Measurements from ENCODE around the gene PRDM10. TPM values are rescaled to one million over a fixed set of nuclear protein-coding genes. Genes with fewer than 3 reads are reported as not detected.

The PRDM10 gene
- total RNA-seq, 2 experiments from 2014 or later, result 14.3 to 15.9 TPM

DNA sequence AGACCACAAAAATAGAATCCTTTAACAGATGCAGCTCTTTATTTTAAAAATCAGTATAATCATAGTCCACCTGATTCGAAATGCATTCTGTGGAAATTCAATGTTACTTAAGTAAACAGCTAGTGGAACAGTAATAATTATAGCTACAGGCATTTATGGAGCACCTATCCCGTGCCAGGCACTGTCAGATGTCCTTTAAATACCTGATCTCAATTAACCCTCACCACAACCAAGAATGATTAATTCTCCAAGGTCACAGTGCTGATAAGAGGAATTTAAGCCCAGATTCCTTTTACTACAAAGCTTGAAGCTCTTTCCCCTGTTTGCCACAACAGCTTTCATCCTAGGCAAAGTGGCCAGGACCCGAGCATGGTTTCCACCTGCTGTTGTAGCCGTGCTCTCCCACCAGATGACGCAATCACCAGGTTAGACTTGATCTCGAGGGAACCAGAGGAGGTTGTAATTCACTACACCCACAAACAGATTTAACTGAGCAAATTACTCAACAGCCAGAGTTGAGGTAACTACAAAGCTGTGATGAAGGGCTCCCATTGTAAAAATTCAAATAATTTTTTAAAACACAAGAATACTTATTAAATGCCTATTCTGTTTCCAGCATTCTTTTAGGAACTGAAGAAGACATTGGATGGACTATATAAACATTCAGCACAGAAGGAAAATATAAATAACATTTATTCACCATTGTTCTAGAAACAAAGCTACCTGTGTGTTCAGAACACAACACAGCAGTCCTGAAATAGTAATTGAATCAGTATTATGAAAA lies 10.3 kb downstream of the PRDM10 start:
- no peak overlapping the region for H3K4me3 Mint-ChIP-seq
- ChIA-PET CTCF (interaction anchor here (0.8 to 2.4 kb wide), 10 partner anchors 10 to 147 kb away, joined by 3 to 24 read pairs (median 6); partner anchors contain the start of gene PRDM10), POLR2A (interaction anchor here (2.8 kb wide), 1 partner anchor 10 kb away, joined by 19 read pairs; the partner anchor contains the start of gene PRDM10)
- ATAC-seq, result peak; percentile 68
- H3K4me1 Mint-ChIP-seq (ENCODE audit: low read depth), result peaks cover 8% of the 10 kb centered on the region
- no peaks in the 10 kb centered on the region for H3K9me3 Mint-ChIP-seq (ENCODE audit: insufficient read depth)
- no peak overlapping the region for H3K27ac Mint-ChIP-seq
- DNase-seq, result peak; percentile 53
- no peaks in the 10 kb centered on the region for H3K27me3 Mint-ChIP-seq (ENCODE audit: low read depth)
- peaks cover 12% of the 10 kb centered on the region for H3K36me3 Mint-ChIP-seq (ENCODE audit: low read depth)

DNA sequence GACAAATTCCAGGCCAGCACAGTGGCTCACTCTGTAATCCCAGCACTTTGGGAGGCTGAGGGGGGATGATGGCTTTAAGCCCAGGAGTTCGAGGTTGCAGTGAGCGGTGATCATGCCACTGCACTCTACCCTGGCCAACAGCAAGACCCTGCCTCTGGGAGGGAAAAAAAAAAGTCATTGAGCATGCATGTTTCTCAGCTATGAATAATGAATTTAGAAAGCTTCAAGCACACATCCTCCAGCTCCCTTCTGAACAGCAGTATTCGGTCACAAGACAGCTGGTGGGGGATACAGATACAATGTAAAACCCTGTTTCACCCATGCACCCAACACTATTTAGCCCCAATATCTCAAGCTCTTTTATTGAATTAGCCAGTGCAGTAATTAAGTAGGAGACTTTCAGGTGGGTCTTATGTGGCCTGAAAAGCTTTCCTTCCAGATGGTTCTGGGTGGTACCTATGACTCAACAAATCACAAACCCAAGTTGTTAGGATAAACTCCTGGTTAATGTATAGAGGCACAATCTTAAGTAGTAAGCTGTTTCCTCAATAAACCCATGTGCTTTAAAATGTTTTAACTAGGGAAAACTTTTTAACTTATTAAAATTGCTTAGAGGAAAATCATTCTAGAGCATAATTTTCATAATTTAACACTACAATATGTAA lies 13.4 kb downstream of the PRDM10 start:
- Mint-ChIP-seq H3K27ac (no peak overlapping the region), H3K27me3 (ENCODE audit: low read depth) (no peaks in the 10 kb centered on the region), H3K4me1 (ENCODE audit: low read depth) (peaks cover 5% of the 10 kb centered on the region), H3K9me3 (ENCODE audit: insufficient read depth) (no peaks in the 10 kb centered on the region), H3K36me3 (ENCODE audit: low read depth) (no peaks in the 10 kb centered on the region), H3K4me3 (no peak overlapping the region)
- DNase-seq, result no peak
- POLR2A ChIA-PET, result no interaction called here
- ATAC-seq, result no peak
- CTCF ChIA-PET, result interaction anchor here (0.7 to 2.5 kb wide), 2 partner anchors 13 to 143 kb away, joined by 3 to 11 read pairs; partner anchors contain the start of gene PRDM10

- CTCF ChIA-PET, result interaction anchor here (1.0 to 1.3 kb wide), 3 partner anchors 127 to 874 kb away, joined by 3 read pairs; no protein-coding TSS in a partner anchor
Observed at GRCh38 chr11:129987950-129988349, 14.7 kb downstream of the PRDM10 start.

DNA sequence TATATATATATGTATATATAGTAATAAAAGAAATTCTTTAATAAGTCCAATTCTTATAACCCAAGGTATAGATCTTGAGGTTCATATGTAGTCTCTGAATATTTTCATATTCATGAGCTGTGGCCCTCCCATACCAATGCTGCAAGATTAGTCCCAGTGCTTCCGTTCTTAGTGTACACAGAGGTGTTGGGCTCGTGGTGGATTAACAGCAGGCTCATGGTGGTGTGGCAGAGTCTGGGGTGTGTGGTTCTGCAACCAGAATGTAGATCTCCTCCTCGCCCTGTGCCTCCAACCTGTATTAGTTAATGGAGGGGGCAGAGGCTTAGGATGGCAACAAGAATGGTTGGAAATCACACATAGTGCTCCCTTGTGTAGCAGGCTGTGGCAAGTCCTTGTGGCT lies 16.8 kb downstream of the PRDM10 start:
- no peak for DNase-seq
- no peak for ATAC-seq
- Mint-ChIP-seq H3K27me3 (ENCODE audit: low read depth) (no peaks in the 10 kb centered on the region), H3K27ac (no peak overlapping the region), H3K4me1 (ENCODE audit: low read depth) (no peaks in the 10 kb centered on the region), H3K36me3 (ENCODE audit: low read depth) (no peaks in the 10 kb centered on the region), H3K9me3 (ENCODE audit: insufficient read depth) (no peaks in the 10 kb centered on the region), H3K4me3 (no peak overlapping the region)
- ChIA-PET POLR2A (interaction anchor here (0.5 kb wide), 1 partner anchor 17 kb away, joined by 3 read pairs; the partner anchor contains the start of gene PRDM10), CTCF (no interaction called here)

More at GRCh38 chr11:129987950-129988349, 14.7 kb downstream of the PRDM10 start:
- POLR2A ChIA-PET, result no interaction called here
- DNase-seq (no peak), ATAC-seq (no peak)
- Mint-ChIP-seq H3K9me3 (ENCODE audit: insufficient read depth) (no peaks in the 10 kb centered on the region), H3K27ac (no peak overlapping the region), H3K36me3 (ENCODE audit: low read depth) (no peaks in the 10 kb centered on the region), H3K4me3 (no peak overlapping the region), H3K4me1 (ENCODE audit: low read depth) (peaks cover 4% of the 10 kb centered on the region), H3K27me3 (ENCODE audit: low read depth) (no peaks in the 10 kb centered on the region)

DNA sequence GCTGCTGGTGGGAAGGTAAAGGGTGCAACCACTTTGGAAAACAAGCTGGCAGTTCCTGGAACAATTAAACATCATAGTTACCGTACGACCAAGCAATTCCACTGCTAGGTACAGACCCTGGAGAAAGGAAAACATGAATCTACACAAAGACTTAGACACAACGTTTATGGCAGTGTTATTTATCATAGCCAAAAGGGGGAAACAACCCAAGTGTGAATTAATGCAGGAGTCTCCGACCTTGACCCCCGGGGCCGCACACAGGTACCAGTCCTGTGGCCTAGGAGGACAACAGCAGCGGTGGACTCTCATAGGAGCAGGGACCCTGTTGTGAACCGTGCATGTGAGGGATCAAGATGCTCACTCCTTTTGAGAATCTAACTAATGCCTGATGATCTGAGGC lies 22.5 kb downstream of the PRDM10 start:
- H3K9me3 Mint-ChIP-seq (ENCODE audit: insufficient read depth), result no peaks in the 10 kb centered on the region
- POLR2A ChIA-PET, result interaction anchor here (0.6 kb wide), 1 partner anchor 66 kb away, joined by 3 read pairs; no protein-coding TSS in a partner anchor
- no peak for DNase-seq

DNA sequence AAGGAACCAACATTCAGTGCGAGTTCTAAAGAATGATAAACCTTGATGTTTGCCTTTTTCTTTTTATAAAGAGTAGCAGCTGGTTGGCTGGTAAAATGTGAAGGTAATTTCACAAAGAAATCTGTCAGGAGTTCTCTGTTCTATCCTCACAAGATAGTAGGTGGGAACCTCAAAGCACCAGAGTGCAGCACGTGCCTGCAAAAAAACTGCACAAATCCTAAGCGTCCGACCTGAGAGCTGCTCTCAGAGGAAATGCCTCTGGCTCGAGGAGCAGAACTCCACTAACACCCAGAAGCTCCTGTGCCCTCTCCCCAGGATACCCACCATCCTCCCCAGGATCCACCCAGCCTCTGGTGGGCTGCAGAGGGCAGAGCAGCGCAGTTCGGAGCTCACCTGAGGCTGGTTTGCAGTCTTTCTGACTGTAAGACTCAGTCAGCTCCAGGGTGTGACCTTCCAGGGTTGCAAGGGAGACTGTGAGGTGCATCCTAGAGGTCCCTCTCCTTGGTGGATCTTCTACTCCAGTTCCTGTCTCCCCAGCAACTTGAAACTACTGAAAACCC lies 23.5 kb downstream of the PRDM10 start:
- H3K27me3 Mint-ChIP-seq (ENCODE audit: low read depth), result no peaks in the 10 kb centered on the region
- no peaks in the 10 kb centered on the region for H3K9me3 Mint-ChIP-seq (ENCODE audit: insufficient read depth)
- H3K4me3 Mint-ChIP-seq, result no peak overlapping the region
- DNase-seq (no peak), ATAC-seq (no peak)
- H3K36me3 Mint-ChIP-seq (ENCODE audit: low read depth), result no peaks in the 10 kb centered on the region
- CTCF ChIA-PET, result interaction anchor here (4.3 kb wide), 1 partner anchor 13 kb away, joined by 19 read pairs; no protein-coding TSS in a partner anchor
- POLR2A ChIA-PET, result no interaction called here
- H3K4me1 Mint-ChIP-seq (ENCODE audit: low read depth), result no peaks in the 10 kb centered on the region
- H3K27ac Mint-ChIP-seq, result no peak overlapping the region

More for the DNA sequence above, 22.5 kb downstream of the PRDM10 start:
- no peaks in the 10 kb centered on the region for H3K4me1 Mint-ChIP-seq (ENCODE audit: low read depth)
- no peaks in the 10 kb centered on the region for H3K36me3 Mint-ChIP-seq (ENCODE audit: low read depth)
- H3K4me3 Mint-ChIP-seq, result no peak overlapping the region
- H3K27me3 Mint-ChIP-seq (ENCODE audit: low read depth), result no peaks in the 10 kb centered on the region
- no peak for ATAC-seq
- H3K27ac Mint-ChIP-seq, result no peak overlapping the region
- CTCF ChIA-PET, result interaction anchor here (0.9 to 4.3 kb wide), 2 partner anchors 12 to 25 kb away, joined by 3 to 19 read pairs; no protein-coding TSS in a partner anchor

DNA sequence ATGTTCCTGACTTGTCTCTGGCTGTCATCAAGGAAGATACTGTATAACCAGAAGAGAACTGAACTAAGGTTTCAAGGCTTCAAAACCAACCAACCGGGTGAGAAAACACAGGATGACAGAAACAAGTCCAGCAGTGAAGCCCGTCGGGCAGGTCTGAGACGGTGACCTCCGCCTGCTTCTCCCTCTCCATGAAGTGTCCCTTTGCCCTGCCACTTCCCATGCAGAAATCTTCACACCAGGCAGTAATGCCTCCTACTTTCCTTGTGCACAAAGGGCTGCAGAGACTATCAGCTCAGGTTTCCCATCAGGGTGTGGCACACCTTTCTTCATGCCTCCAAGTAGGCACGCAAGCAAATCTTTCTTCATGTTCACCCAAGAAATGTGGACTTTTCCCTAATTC lies 24.2 kb downstream of the PRDM10 start:
- DNase-seq, result no peak
- H3K9me3 Mint-ChIP-seq (ENCODE audit: insufficient read depth), result no peaks in the 10 kb centered on the region
- no peaks in the 10 kb centered on the region for H3K36me3 Mint-ChIP-seq (ENCODE audit: low read depth)
- no peak overlapping the region for H3K4me3 Mint-ChIP-seq
- ChIA-PET CTCF (no interaction called here), POLR2A (no interaction called here)
- no peak overlapping the region for H3K27ac Mint-ChIP-seq
- H3K27me3 Mint-ChIP-seq (ENCODE audit: low read depth), result no peaks in the 10 kb centered on the region
- no peak for ATAC-seq
- no peaks in the 10 kb centered on the region for H3K4me1 Mint-ChIP-seq (ENCODE audit: low read depth)

GRCh38 chr11:129976328-129976727 lies 26.3 kb downstream of the PRDM10 start:
- no peaks in the 10 kb centered on the region for H3K9me3 Mint-ChIP-seq (ENCODE audit: insufficient read depth)
- no peaks in the 10 kb centered on the region for H3K4me1 Mint-ChIP-seq (ENCODE audit: low read depth)
- ChIA-PET POLR2A (no interaction called here), CTCF (no interaction called here)
- DNase-seq, result no peak
- no peaks in the 10 kb centered on the region for H3K36me3 Mint-ChIP-seq (ENCODE audit: low read depth)
- H3K4me3 Mint-ChIP-seq, result no peak overlapping the region
- ATAC-seq, result no peak
- H3K27ac Mint-ChIP-seq, result no peak overlapping the region
- no peaks in the 10 kb centered on the region for H3K27me3 Mint-ChIP-seq (ENCODE audit: low read depth)

- CTCF ChIA-PET, result no interaction called here
- no peak overlapping the region for H3K27ac Mint-ChIP-seq
Observed at GRCh38 chr11:129975543-129975942, 27.1 kb downstream of the PRDM10 start.

GRCh38 chr11:129974672-129975071 lies 28.0 kb downstream of the PRDM10 start:
- H3K4me1 Mint-ChIP-seq (ENCODE audit: low read depth), result no peaks in the 10 kb centered on the region
- ATAC-seq (no peak), DNase-seq (no peak)
- H3K27ac Mint-ChIP-seq, result no peak overlapping the region
- no peak overlapping the region for H3K4me3 Mint-ChIP-seq
- H3K36me3 Mint-ChIP-seq (ENCODE audit: low read depth), result no peaks in the 10 kb centered on the region
- ChIA-PET POLR2A (no interaction called here), CTCF (no interaction called here)
- no peaks in the 10 kb centered on the region for H3K27me3 Mint-ChIP-seq (ENCODE audit: low read depth)
- no peaks in the 10 kb centered on the region for H3K9me3 Mint-ChIP-seq (ENCODE audit: insufficient read depth)

More at GRCh38 chr11:129975543-129975942, 27.1 kb downstream of the PRDM10 start:
- no peaks in the 10 kb centered on the region for H3K9me3 Mint-ChIP-seq (ENCODE audit: insufficient read depth)
- H3K27me3 Mint-ChIP-seq (ENCODE audit: low read depth), result no peaks in the 10 kb centered on the region
- ATAC-seq (no peak), DNase-seq (no peak)
- no peaks in the 10 kb centered on the region for H3K4me1 Mint-ChIP-seq (ENCODE audit: low read depth)
- H3K36me3 Mint-ChIP-seq (ENCODE audit: low read depth), result no peaks in the 10 kb centered on the region
- no peak overlapping the region for H3K4me3 Mint-ChIP-seq
- POLR2A ChIA-PET, result no interaction called here

DNA sequence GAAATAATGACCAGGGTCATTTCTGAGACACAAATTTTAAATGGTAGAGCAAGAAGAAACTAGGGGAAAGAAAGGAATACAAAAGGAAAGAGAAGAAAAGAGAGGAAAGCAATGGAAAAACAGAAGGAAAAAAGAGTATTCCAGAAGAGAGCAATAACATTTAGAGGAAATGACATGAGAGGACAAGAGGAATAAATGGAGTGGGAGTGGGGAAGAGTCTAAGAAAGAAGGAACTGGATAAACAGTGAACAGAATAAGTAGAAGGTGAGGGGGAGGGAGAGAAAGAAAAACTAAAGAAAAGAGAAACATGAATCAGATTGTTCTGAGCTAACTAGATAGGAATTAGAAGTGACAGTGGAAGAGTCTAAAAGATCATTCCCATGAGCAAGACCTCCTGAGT lies 28.4 kb downstream of the PRDM10 start:
- CTCF ChIA-PET, result no interaction called here
- POLR2A ChIA-PET, result no interaction called here
- no peaks in the 10 kb centered on the region for H3K9me3 Mint-ChIP-seq (ENCODE audit: insufficient read depth)
- no peak overlapping the region for H3K4me3 Mint-ChIP-seq
- no peak overlapping the region for H3K27ac Mint-ChIP-seq
- ATAC-seq (no peak), DNase-seq (no peak)
- H3K27me3 Mint-ChIP-seq (ENCODE audit: low read depth), result no peaks in the 10 kb centered on the region
- no peaks in the 10 kb centered on the region for H3K36me3 Mint-ChIP-seq (ENCODE audit: low read depth)
- H3K4me1 Mint-ChIP-seq (ENCODE audit: low read depth), result no peaks in the 10 kb centered on the region

- no peak for ATAC-seq
- Mint-ChIP-seq H3K4me3 (no peak overlapping the region), H3K9me3 (ENCODE audit: insufficient read depth) (no peaks in the 10 kb centered on the region), H3K27ac (no peak overlapping the region), H3K4me1 (ENCODE audit: low read depth) (no peaks in the 10 kb centered on the region), H3K27me3 (ENCODE audit: low read depth) (no peaks in the 10 kb centered on the region), H3K36me3 (ENCODE audit: low read depth) (no peaks in the 10 kb centered on the region)
- CTCF ChIA-PET, result interaction anchor here (1.2 to 1.6 kb wide), 2 partner anchors 159 to 239 kb away, joined by 3 to 4 read pairs; no protein-coding TSS in a partner anchor
- no peak for DNase-seq
- POLR2A ChIA-PET, result interaction anchor here (1.0 kb wide), 1 partner anchor 29 kb away, joined by 5 read pairs; the partner anchor contains the start of gene PRDM10
Observed at GRCh38 chr11:129973809-129974208, 28.8 kb downstream of the PRDM10 start.
